Raji (cell line): ENCODE results near the gene SLC30A3.

Experiments used
- POLR2A ChIP-seq: IDR thresholded peaks from 2 replicates; pipeline ENCODE4 v1.6.1; 2011; ENCODE audit warnings: low read depth, low read length, control low read depth; ENCODE audit not compliant: insufficient read depth

Gene SLC30A3

DNA sequence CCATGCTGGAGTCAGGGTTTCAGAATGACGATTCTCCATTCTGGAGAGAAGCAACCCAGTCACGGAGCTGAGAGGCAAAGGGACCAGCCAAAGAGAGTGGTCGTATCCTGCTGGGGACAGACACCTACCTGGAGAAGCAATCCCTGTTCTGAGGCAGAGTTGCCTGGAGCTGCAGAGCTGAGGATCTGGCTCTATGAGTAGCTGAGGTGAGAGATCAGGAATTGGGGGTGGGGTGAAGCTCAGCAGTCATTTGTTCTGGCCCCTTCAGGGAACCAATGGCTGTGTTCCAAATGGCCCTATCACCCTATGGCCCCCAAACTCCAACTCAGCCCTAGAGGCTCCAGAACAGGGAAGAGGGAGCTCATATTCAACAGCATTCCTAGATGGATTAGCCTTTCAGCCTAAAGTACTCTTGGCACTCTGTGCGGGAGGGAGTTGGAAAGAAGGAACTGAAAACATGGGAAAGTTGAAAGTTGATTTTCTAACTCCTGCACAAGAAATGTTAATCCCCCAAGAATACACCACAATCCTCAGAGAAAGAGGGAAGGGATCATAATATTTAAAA is 54.3 kb downstream of the SLC30A3 start:
- no peak for TF ChIP-seq POLR2A

DNA sequence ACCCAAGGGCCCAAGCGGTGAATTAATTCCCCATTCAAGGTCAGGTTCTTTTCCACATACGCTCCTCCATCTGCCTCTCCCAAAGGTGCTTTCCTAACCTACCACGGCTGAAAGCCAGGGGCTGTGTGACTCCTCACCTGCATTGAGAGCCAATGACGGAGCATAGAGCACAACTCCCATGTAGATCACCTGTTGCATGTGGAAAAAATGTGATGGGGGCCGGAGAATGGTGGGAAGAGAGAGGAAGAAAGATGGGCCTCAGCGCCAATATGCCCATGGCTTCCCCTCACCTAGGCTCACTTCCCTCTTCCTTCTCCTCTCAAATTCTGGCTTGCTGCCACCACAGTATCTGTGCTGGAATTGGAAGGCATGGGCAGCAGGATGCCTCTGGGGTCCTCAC is 56.5 kb downstream of the SLC30A3 start:
- no peak for TF ChIP-seq POLR2A

DNA sequence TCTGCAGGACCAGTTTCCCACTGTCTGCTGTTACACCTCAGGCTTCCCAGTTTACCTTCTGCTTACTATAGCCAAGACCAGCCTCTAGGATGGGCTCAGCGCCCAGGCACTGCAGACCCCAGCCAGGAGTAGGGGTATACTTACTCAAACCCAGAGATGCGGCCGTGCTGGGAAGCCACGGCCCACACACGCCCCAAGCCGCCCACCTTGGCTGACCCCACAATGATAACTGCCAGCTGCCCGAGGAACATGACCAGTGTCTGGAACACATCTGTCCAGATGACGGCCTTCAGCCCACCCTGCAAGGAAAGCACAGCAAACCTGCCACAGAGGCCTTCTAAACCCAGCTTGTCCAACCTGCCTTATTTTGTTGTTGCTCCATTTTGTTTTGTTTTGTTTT is 57.6 kb downstream of the SLC30A3 start:
- no peak for TF ChIP-seq POLR2A

DNA sequence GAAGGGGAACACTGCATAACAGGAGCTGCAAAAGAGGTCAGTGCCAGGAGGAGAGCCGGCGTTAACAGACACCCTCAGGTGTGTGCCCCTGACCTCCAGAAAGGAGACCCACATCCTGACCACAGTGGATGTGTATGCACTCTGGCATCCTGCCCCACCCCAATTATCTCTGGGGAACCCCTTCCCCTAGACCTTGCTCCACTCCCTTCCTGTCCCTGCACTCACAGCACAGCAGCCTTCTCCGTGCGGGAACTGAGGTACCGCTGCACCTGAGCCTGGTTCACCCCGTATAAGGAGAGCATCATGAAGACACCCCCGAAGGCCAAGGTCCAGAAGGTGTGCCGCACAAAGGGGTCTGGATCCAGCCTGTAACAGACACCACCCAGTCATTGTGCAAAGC is 58.3 kb downstream of the SLC30A3 start:
- TF ChIP-seq POLR2A, result no peak

DNA sequence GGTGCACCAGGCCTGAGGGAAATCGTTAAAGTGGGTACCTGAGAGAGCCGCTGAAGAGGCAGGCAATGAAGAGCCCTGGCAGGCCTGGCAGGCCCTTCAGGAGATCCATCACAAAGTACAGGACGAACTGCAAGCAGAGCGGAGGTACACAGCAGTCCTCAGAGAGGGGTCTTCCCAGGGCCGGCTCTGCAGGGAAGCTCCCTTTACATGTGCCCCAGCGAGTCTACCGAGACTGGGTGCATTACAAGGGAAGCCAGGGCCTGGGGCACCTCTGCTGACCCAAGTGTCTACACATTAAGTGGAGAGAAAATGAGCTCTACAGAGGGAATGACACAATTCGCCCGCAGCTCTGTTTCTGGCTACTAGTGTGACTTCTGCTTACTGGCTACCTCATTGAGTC is 59.1 kb downstream of the SLC30A3 start:
- TF ChIP-seq POLR2A, result no peak
